GM12801 (cell line): ENCODE measurements around the gene NCL.

ENCODE experiments used
- CTCF ChIP-seq: IDR thresholded peaks from one replicate; pipeline ENCODE4 v1.5.1; 2011; ENCODE audit warnings: control low read depth; ENCODE audit not compliant: insufficient read length; ENCODE audit errors: extremely low read depth

Gene NCL

GRCh38 chr2:231463698-231464575 lies at the start of gene NCL:
Gene NCL, minus strand, starts transcription at chr2:231464484. Its CDS starts 131 bp downstream, at chr2:231464353.
- no peak for TF ChIP-seq CTCF

GRCh38 chr2:231513746-231514224 lies 49.5 kb upstream of the NCL start:
- no peak for TF ChIP-seq CTCF

- no peak for TF ChIP-seq CTCF
Measured at GRCh38 chr2:231512222-231512621, 47.9 kb upstream of the NCL start.

GRCh38 chr2:231503766-231504165 lies 39.5 kb upstream of the NCL start:
- TF ChIP-seq CTCF, result no peak

- TF ChIP-seq CTCF, result no peak
Measured at GRCh38 chr2:231502596-231502995, 38.3 kb upstream of the NCL start.

GRCh38 chr2:231497651-231498050 lies 33.4 kb upstream of the NCL start:
- no peak for TF ChIP-seq CTCF

GRCh38 chr2:231494669-231495068 lies 30.4 kb upstream of the NCL start:
- no peak for TF ChIP-seq CTCF
